ACC112 (cell line): ENCODE measurements around the gene GCG.

Experiments used
- H2AFZ ChIP-seq: fragments of 200-600 bp; sonication (generic); one replicate; pipeline ENCODE4 v1.6.0; 2017; ENCODE audit warnings: antibody characterized with exemption, low read length; ENCODE audit not compliant: unreplicated experiment
- H3K27ac ChIP-seq: fragments of 200-600 bp; sonication (generic); 2 replicates; pipeline ENCODE4 v1.5.1; 2014; ENCODE audit warnings: low read depth, mild to moderate bottlenecking, antibody characterized with exemption, low read length, moderate library complexity
- H3K27me3 ChIP-seq: fragments of 200-600 bp; sonication (generic); 2 replicates; pipeline ENCODE4 v1.6.1; 2014; ENCODE audit warnings: mild to moderate bottlenecking, antibody characterized with exemption, low read length, moderate library complexity, mixed read lengths; ENCODE audit not compliant: insufficient read depth
- H3K36me3 ChIP-seq: fragments of 200-600 bp; sonication (generic); 2 replicates; pipeline ENCODE4 v1.6.1; 2016; ENCODE audit warnings: mild to moderate bottlenecking, antibody characterized with exemption, low read length, moderate library complexity, mixed read lengths; ENCODE audit not compliant: insufficient read depth
- H3K4me1 ChIP-seq: fragments of 200-600 bp; sonication (generic); one replicate; pipeline ENCODE4 v1.6.1; 2016; ENCODE audit warnings: low read length, mixed read lengths; ENCODE audit not compliant: insufficient read depth, unreplicated experiment, control insufficient read depth
- H3K4me3 ChIP-seq: fragments of 200-600 bp; sonication (generic); 2 replicates; pipeline ENCODE4 v1.5.1; 2014; ENCODE audit warnings: mild to moderate bottlenecking, low read depth, low read length
- H3K79me2 ChIP-seq: fragments of 200-600 bp; sonication (generic); one replicate; pipeline ENCODE4 v1.6.0; 2016; ENCODE audit warnings: low read length; ENCODE audit not compliant: control insufficient read depth, unreplicated experiment, insufficient read depth

Gene GCG

GRCh38 chr2:162153608-162154224 is 1.7 kb upstream of the GCG start:
- H2AFZ ChIP-seq = peak overlapping the region; percentile 20
- no peak overlapping the region for H3K27ac ChIP-seq

GRCh38 chr2:162149940-162150339 is 2.1 kb downstream of the GCG start:
- Histone ChIP-seq H3K79me2 (no peaks in the 10 kb centered on the region), H3K4me3 (no peak overlapping the region), H3K4me1 (peaks cover 10% of the 10 kb centered on the region), H3K36me3 (no peaks in the 10 kb centered on the region), H2AFZ (no peak overlapping the region), H3K27ac (no peak overlapping the region), H3K27me3 (no peaks in the 10 kb centered on the region)

More at GRCh38 chr2:162153608-162154224, 1.7 kb upstream of the GCG start:
- Histone ChIP-seq H3K36me3 (no peaks in the 10 kb centered on the region), H3K4me1 (no peaks in the 10 kb centered on the region), H3K79me2 (no peaks in the 10 kb centered on the region), H3K4me3 (no peak overlapping the region), H3K27me3 (no peaks in the 10 kb centered on the region)

- H3K27ac ChIP-seq = no peak overlapping the region
- no peak overlapping the region for H2AFZ ChIP-seq
- peaks cover 10% of the 10 kb centered on the region for H3K4me1 ChIP-seq
- no peaks in the 10 kb centered on the region for H3K79me2 ChIP-seq
- no peaks in the 10 kb centered on the region for H3K36me3 ChIP-seq
- H3K4me3 ChIP-seq = no peak overlapping the region
- H3K27me3 ChIP-seq = no peaks in the 10 kb centered on the region
Observed at GRCh38 chr2:162149466-162149865, 2.6 kb downstream of the GCG start.

- Histone ChIP-seq H3K79me2 (no peaks in the 10 kb centered on the region), H3K36me3 (no peaks in the 10 kb centered on the region), H3K27me3 (no peaks in the 10 kb centered on the region), H3K4me3 (no peak overlapping the region), H2AFZ (no peak overlapping the region), H3K4me1 (peaks cover 10% of the 10 kb centered on the region), H3K27ac (no peak overlapping the region)
Observed at GRCh38 chr2:162148956-162149355, 3.1 kb downstream of the GCG start.

GRCh38 chr2:162143969-162144368 is 8.1 kb downstream of the GCG start:
- no peak overlapping the region for H2AFZ ChIP-seq
- no peak overlapping the region for H3K4me3 ChIP-seq
- no peaks in the 10 kb centered on the region for H3K27me3 ChIP-seq
- H3K36me3 ChIP-seq = no peaks in the 10 kb centered on the region
- H3K4me1 ChIP-seq = peaks cover 10% of the 10 kb centered on the region
- H3K27ac ChIP-seq = no peak overlapping the region
- H3K79me2 ChIP-seq = no peaks in the 10 kb centered on the region

GRCh38 chr2:162138310-162138709 is 13.7 kb downstream of the GCG start:
- no peaks in the 10 kb centered on the region for H3K4me1 ChIP-seq
- no peak overlapping the region for H2AFZ ChIP-seq
- H3K4me3 ChIP-seq = no peak overlapping the region
- no peaks in the 10 kb centered on the region for H3K27me3 ChIP-seq
- no peaks in the 10 kb centered on the region for H3K36me3 ChIP-seq
- no peak overlapping the region for H3K27ac ChIP-seq
- no peaks in the 10 kb centered on the region for H3K79me2 ChIP-seq

- Histone ChIP-seq H3K79me2 (no peaks in the 10 kb centered on the region), H3K4me1 (no peaks in the 10 kb centered on the region), H2AFZ (no peak overlapping the region), H3K27ac (no peak overlapping the region), H3K36me3 (no peaks in the 10 kb centered on the region), H3K4me3 (no peak overlapping the region), H3K27me3 (no peaks in the 10 kb centered on the region)
Observed at GRCh38 chr2:162127422-162127821, 24.6 kb downstream of the GCG start.

GRCh38 chr2:162126527-162126926 is 25.5 kb downstream of the GCG start:
- Histone ChIP-seq H3K36me3 (no peaks in the 10 kb centered on the region), H3K79me2 (no peaks in the 10 kb centered on the region), H3K4me3 (no peak overlapping the region), H3K27ac (no peak overlapping the region), H2AFZ (no peak overlapping the region), H3K27me3 (no peaks in the 10 kb centered on the region), H3K4me1 (no peaks in the 10 kb centered on the region)

GRCh38 chr2:162126111-162126519 is 25.9 kb downstream of the GCG start:
- H3K79me2 ChIP-seq = no peaks in the 10 kb centered on the region
- no peak overlapping the region for H3K4me3 ChIP-seq
- H3K36me3 ChIP-seq = no peaks in the 10 kb centered on the region
- H3K27me3 ChIP-seq = no peaks in the 10 kb centered on the region
- no peak overlapping the region for H3K27ac ChIP-seq
- H2AFZ ChIP-seq = no peak overlapping the region
- no peaks in the 10 kb centered on the region for H3K4me1 ChIP-seq

- Histone ChIP-seq H3K4me3 (no peak overlapping the region), H3K27ac (no peak overlapping the region), H3K36me3 (no peaks in the 10 kb centered on the region), H2AFZ (no peak overlapping the region), H3K27me3 (no peaks in the 10 kb centered on the region), H3K79me2 (no peaks in the 10 kb centered on the region), H3K4me1 (no peaks in the 10 kb centered on the region)
Observed at GRCh38 chr2:162125138-162125537, 26.9 kb downstream of the GCG start.

GRCh38 chr2:162123806-162124758 is 28.0 kb downstream of the GCG start:
- Histone ChIP-seq H3K4me1 (peaks cover 4% of the 10 kb centered on the region), H3K36me3 (no peaks in the 10 kb centered on the region)

More at GRCh38 chr2:162123806-162124758, 28.0 kb downstream of the GCG start:
- H3K4me3 ChIP-seq = no peak overlapping the region
- no peaks in the 10 kb centered on the region for H3K79me2 ChIP-seq
- no peak overlapping the region for H3K27ac ChIP-seq
- no peaks in the 10 kb centered on the region for H3K27me3 ChIP-seq
- no peak overlapping the region for H2AFZ ChIP-seq
